Measurements from ENCODE around the gene TRAK1.

DNA sequence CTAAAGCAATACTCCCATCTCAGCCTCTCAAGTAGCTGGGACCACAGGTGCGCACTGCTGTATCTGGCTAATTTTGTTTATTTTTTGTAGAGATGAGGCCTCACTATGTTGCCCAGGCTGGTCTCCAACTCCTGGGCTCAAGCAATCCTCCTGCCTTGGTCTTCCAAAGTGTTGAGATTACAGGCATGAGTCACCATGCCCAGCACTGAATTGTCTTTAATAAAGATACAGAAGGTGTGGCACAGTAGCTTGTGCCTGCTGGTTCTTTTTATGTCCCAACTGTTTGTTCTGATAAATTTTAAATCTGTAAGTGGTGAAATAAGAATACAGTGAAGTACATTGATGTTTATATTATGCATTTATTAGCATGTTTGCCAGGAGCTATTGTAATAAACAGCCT lies 20.6 kb upstream of the TRAK1 start:
- TF ChIP-seq, protein P1, sequence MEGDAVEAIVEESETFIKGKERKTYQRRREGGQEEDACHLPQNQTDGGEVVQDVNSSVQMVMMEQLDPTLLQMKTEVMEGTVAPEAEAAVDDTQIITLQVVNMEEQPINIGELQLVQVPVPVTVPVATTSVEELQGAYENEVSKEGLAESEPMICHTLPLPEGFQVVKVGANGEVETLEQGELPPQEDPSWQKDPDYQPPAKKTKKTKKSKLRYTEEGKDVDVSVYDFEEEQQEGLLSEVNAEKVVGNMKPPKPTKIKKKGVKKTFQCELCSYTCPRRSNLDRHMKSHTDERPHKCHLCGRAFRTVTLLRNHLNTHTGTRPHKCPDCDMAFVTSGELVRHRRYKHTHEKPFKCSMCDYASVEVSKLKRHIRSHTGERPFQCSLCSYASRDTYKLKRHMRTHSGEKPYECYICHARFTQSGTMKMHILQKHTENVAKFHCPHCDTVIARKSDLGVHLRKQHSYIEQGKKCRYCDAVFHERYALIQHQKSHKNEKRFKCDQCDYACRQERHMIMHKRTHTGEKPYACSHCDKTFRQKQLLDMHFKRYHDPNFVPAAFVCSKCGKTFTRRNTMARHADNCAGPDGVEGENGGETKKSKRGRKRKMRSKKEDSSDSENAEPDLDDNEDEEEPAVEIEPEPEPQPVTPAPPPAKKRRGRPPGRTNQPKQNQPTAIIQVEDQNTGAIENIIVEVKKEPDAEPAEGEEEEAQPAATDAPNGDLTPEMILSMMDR (IDR thresholded peaks at IDR 0.05), result no peak
- TF ChIP-seq POLR2A (IDR thresholded peaks at IDR 0.05), result no peak
